Gastroesophageal sphincter (tissue), 3 donors: ENCODE measurements around the gene PCK2.

Source experiments
- CTCF ChIP-seq, 4 experiments: fragments of 200-600 bp in 2 of 4; fragments of 450-650 bp in 2 of 4; sonication (generic) in 1 of 4; IDR thresholded peaks; one replicate each; pipeline ENCODE4 v1.5.1; 2017 to 2019; ENCODE audit warnings: antibody characterized with exemption in 4 of 4, mild to moderate bottlenecking in 2 of 4, moderate library complexity in 2 of 4
- POLR2AphosphoS5 ChIP-seq: sonication (generic); formaldehyde crosslinking; IDR thresholded peaks from one replicate; pipeline ENCODE4 v1.6.1; 2017; ENCODE audit warnings: antibody characterized with exemption

- TF ChIP-seq CTCF (IDR thresholded peaks at IDR 0.05) (no peak), POLR2AphosphoS5 (no peak)
Measured at GRCh38 chr14:24132061-24132685, 38.1 kb downstream of the PCK2 start.
